Subcutaneous abdominal adipose tissue (tissue), 5 donors: ENCODE results near the gene PGAM2.

Experiments used
- H3K27ac ChIP-seq: one replicate; pipeline ENCODE4 v1.7.0; 2013; ENCODE audit warnings: low read depth, mild to moderate bottlenecking, inconsistent platforms, low read length, moderate library complexity
- H3K27me3 ChIP-seq, 5 donors: one replicate each; pipeline ENCODE4 v1.7.0; 2013; ENCODE audit warnings: low read length in 5 of 5, inconsistent platforms in 1 of 5; ENCODE audit not compliant: control insufficient read depth in 5 of 5, insufficient read depth in 4 of 5
- H3K36me3 ChIP-seq, 5 donors: one replicate each; pipeline ENCODE4 v1.7.0; 2013; ENCODE audit warnings: low read length in 5 of 5; ENCODE audit not compliant: control insufficient read depth in 5 of 5, insufficient read depth in 5 of 5
- H3K4me1 ChIP-seq, 5 donors: one replicate each; pipeline ENCODE4 v1.7.0; 2013; ENCODE audit warnings: low read length in 5 of 5, mild to moderate bottlenecking in 3 of 5, moderate library complexity in 1 of 5; ENCODE audit not compliant: control insufficient read depth in 5 of 5, insufficient read depth in 5 of 5
- H3K4me3 ChIP-seq, 5 donors: one replicate each; pipeline ENCODE4 v1.7.0; 2013; ENCODE audit warnings: low read length in 5 of 5, low read depth in 1 of 5
- H3K9ac ChIP-seq, 5 donors: one replicate each; pipeline ENCODE4 v1.7.0; 2013; ENCODE audit warnings: low read length in 5 of 5, mild to moderate bottlenecking in 4 of 5, moderate library complexity in 3 of 5
- H3K9me3 ChIP-seq, 5 donors: one replicate each; pipeline ENCODE4 v1.7.0; 2013; ENCODE audit warnings: low read length in 5 of 5; ENCODE audit not compliant: control insufficient read depth in 5 of 5
- donor health status: healthy.
- donor health status: healthy.
- donor health status: healthy.
- donor health status: healthy.
- donor health status: healthy.

PGAM2 gene

GRCh38 chr7:44076101-44076895 lies 10.9 kb upstream of the PGAM2 start:
- Histone ChIP-seq H3K4me3 (no peak overlapping the region), H3K27ac (no peak overlapping the region), H3K9me3 (no peaks in the 10 kb centered on the region), H3K4me1 (peaks cover 0 to 45% (median 27%) of the 10 kb centered on the region in 5 donors), H3K36me3 (peaks cover 3 to 84% (median 77%) of the 10 kb centered on the region in 5 donors), H3K27me3 (no peaks in the 10 kb centered on the region), H3K9ac (no peak overlapping the region)

GRCh38 chr7:44075296-44076075 lies 10.1 kb upstream of the PGAM2 start:
- Histone ChIP-seq H3K27me3 (no peaks in the 10 kb centered on the region), H3K9ac (no peak overlapping the region), H3K4me1 (peaks cover 0 to 37% (median 19%) of the 10 kb centered on the region in 5 donors), H3K36me3 (peaks cover 3 to 80% (median 74%) of the 10 kb centered on the region in 5 donors), H3K9me3 (no peaks in the 10 kb centered on the region), H3K27ac (peak overlapping the region; percentile 65), H3K4me3 (no peak overlapping the region)

- H3K27me3 ChIP-seq, result no peaks in the 10 kb centered on the region
- no peak overlapping the region for H3K4me3 ChIP-seq
- H3K4me1 ChIP-seq, result peaks cover 0 to 32% (median 15%) of the 10 kb centered on the region in 5 donors
- H3K9ac ChIP-seq, result peak overlapping the region in 3 of 5 donors; percentile 16 to 63 (median 32)
- H3K9me3 ChIP-seq, result no peaks in the 10 kb centered on the region
- H3K36me3 ChIP-seq, result peaks cover 3 to 68% (median 62%) of the 10 kb centered on the region in 5 donors
- peak overlapping the region; percentile 65 for H3K27ac ChIP-seq
Measured at GRCh38 chr7:44074349-44074695, 9.0 kb upstream of the PGAM2 start.

GRCh38 chr7:44073664-44074348 lies 8.4 kb upstream of the PGAM2 start:
- H3K9ac ChIP-seq, result peak overlapping the region in 3 of 5 donors; percentile 16 to 63 (median 32)
- peak overlapping the region; percentile 65 for H3K27ac ChIP-seq
- H3K9me3 ChIP-seq, result no peaks in the 10 kb centered on the region
- no peaks in the 10 kb centered on the region for H3K27me3 ChIP-seq
- peaks cover 3 to 63% (median 57%) of the 10 kb centered on the region in 5 donors for H3K36me3 ChIP-seq
- H3K4me1 ChIP-seq, result peaks cover 0 to 32% (median 15%) of the 10 kb centered on the region in 5 donors
- H3K4me3 ChIP-seq, result peak overlapping the region in 1 of 5 donors; percentile 32

- Histone ChIP-seq H3K9ac (peak overlapping the region in 1 of 5 donors; percentile 52), H3K4me3 (no peak overlapping the region), H3K4me1 (peaks cover 0 to 32% (median 15%) of the 10 kb centered on the region in 5 donors), H3K27ac (peak overlapping the region; percentile 65), H3K36me3 (peaks cover 3 to 51% (median 45%) of the 10 kb centered on the region in 5 donors), H3K27me3 (no peaks in the 10 kb centered on the region), H3K9me3 (no peaks in the 10 kb centered on the region)
Measured at GRCh38 chr7:44072364-44073231, 7.2 kb upstream of the PGAM2 start.

- no peaks in the 10 kb centered on the region for H3K9me3 ChIP-seq
- peak overlapping the region; percentile 65 for H3K27ac ChIP-seq
- H3K4me1 ChIP-seq, result peaks cover 0 to 32% (median 15%) of the 10 kb centered on the region in 5 donors
- H3K4me3 ChIP-seq, result no peak overlapping the region
- no peak overlapping the region for H3K9ac ChIP-seq
- peaks cover 3 to 44% (median 38%) of the 10 kb centered on the region in 5 donors for H3K36me3 ChIP-seq
- no peaks in the 10 kb centered on the region for H3K27me3 ChIP-seq
Measured at GRCh38 chr7:44071726-44072363, 6.5 kb upstream of the PGAM2 start.

- Histone ChIP-seq H3K36me3 (peaks cover 0 to 6% (median 5%) of the 10 kb centered on the region in 5 donors), H3K9ac (no peak overlapping the region), H3K27me3 (no peaks in the 10 kb centered on the region), H3K27ac (no peak overlapping the region), H3K4me1 (peaks cover 0 to 44% (median 33%) of the 10 kb centered on the region in 5 donors), H3K4me3 (no peak overlapping the region), H3K9me3 (no peaks in the 10 kb centered on the region)
Measured at GRCh38 chr7:44068054-44068453, 2.7 kb upstream of the PGAM2 start.

- H3K4me1 ChIP-seq, result peaks cover 5 to 44% (median 34%) of the 10 kb centered on the region in 5 donors
- peaks cover 0 to 5% (median 0%) of the 10 kb centered on the region in 5 donors for H3K36me3 ChIP-seq
- H3K9ac ChIP-seq, result no peak overlapping the region
- no peaks in the 10 kb centered on the region for H3K9me3 ChIP-seq
- no peak overlapping the region for H3K4me3 ChIP-seq
- no peak overlapping the region for H3K27ac ChIP-seq
- H3K27me3 ChIP-seq, result no peaks in the 10 kb centered on the region
Measured at GRCh38 chr7:44067064-44067951, 1.9 kb upstream of the PGAM2 start.
